ENCODE data around the gene GRB10.
"Not testable (repeated sequence)": the region's sequence is repeated elsewhere in the genome, so short reads cannot be mapped to it uniquely, and the experiment has no call there.

Gene GRB10

DNA sequence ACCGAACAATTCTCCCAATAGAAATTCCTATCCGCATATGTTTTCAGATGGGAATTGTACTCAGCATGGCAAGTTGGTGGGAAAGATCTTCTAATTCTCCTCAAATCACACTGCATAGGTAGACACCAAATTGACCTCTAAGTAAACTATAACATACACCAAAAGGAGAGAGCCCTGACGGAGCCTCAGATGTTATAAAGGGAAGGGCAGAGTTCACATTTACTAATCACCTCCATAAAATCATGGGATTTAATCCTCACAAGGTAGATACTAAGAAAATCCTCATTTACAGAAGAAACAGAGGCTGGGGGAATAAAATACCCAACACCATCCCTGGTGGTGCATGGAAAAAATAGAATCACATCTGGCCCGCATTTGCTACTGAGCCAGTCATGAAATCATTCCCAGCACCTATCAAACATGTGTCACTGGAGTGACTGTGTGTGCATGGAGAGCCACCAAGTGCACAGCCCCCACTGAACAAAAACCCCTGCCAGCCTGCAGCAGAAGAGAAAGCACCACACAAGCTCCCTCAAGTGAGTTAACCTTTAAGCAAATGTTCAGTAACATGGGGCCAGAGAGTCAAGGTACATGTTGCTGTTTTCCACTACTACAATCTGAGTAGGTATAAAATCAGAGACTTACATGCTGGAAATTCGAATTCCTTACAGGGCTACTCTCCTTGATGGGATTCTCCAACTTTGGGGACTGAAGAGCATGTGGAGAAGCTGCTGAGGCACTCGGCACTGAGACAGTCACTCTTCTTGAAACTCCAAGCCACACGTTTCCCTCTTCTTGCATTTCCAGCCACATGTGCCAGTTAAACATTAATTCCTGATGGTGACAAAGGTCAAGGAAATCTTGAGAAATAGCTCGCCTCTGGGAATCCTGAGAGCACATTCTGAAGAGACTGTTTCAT lies 217.8 kb downstream of the GRB10 start, which contains the start of gene DDC:
Gene DDC, minus strand, starts transcription at position 766 of the 919 bp plus-strand sequence. CDS start 21,320 bp downstream, outside the sequence.
- DNase-seq, result no peak

DNA sequence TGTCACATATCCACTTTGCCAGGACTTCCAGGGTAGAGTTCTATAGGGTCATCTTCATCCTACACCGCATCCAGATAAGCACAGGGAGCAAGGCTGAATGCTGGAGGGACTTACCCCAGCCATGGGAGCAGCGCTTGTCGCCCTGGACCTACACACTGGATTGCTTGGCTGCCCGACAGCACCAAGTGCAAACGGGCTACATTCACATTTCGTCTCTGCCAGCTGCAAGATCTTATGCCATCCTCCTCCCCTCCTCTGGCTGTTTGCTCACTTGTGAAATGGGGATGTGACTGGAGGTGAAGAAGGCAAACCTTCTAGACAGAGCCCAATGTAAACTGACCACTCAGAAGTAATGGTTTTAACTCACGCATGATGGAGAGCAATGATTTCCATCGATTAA lies 218.5 kb downstream of the GRB10 start:
- no peak for DNase-seq

GRCh38 chr7:50562136-50562535 lies 220.6 kb downstream of the GRB10 start:
- no peak for DNase-seq

- DNase-seq, result no peak
Measured at GRCh38 chr7:50560865-50561351, 221.8 kb downstream of the GRB10 start.

- no peak for DNase-seq
Measured at GRCh38 chr7:50559881-50560280, 222.8 kb downstream of the GRB10 start.

GRCh38 chr7:50558294-50559053 lies 224.2 kb downstream of the GRB10 start:
- no peak for DNase-seq

DNA sequence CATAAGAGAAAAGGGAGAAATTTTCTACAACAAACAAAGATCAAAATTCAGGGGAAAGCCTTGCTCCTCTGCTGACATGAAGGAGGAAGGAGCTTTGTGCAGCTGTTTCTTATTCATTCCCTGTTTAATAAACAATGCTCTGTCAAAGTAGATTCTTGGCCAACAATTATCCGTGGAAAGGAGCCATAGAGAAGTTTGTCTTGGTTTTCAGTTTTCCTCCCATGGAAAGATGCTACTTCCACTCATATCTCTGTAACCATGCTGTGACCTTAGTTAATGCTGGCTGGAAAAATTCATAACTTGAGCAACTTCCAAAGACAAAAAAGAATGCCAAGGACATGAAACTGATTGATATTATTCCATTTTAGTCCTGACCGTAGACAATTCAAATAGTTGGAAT lies 225.6 kb downstream of the GRB10 start:
- DNase-seq, result no peak

GRCh38 chr7:50556247-50556991 lies 226.3 kb downstream of the GRB10 start:
- DNase-seq, result no peak

DNA sequence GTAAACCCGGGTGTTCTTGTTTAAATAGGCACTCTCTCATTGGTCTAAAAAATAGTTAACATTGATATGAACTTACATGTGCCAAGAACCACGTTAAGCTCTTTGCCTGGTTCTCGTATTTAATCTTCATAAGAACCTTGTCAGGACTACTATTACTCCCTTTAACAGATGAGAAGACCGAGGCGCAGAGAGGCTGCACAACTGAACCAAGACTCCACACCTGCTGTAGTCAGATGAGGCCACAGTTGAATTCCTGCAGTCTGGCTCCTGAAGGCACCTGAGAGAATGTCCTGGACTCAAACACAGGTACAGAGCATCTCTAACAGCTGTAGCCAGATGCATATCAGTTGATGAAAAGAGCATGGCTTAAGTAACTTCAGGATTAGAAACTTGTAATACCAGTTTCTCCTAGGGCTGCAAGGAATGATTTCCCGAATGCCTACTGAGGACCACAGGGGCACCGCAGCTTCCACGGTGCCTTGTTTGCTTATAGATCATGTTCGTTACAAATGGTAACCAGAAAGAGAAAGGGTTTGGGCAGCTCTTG lies 227.0 kb downstream of the GRB10 start:
- no peak for DNase-seq

DNA sequence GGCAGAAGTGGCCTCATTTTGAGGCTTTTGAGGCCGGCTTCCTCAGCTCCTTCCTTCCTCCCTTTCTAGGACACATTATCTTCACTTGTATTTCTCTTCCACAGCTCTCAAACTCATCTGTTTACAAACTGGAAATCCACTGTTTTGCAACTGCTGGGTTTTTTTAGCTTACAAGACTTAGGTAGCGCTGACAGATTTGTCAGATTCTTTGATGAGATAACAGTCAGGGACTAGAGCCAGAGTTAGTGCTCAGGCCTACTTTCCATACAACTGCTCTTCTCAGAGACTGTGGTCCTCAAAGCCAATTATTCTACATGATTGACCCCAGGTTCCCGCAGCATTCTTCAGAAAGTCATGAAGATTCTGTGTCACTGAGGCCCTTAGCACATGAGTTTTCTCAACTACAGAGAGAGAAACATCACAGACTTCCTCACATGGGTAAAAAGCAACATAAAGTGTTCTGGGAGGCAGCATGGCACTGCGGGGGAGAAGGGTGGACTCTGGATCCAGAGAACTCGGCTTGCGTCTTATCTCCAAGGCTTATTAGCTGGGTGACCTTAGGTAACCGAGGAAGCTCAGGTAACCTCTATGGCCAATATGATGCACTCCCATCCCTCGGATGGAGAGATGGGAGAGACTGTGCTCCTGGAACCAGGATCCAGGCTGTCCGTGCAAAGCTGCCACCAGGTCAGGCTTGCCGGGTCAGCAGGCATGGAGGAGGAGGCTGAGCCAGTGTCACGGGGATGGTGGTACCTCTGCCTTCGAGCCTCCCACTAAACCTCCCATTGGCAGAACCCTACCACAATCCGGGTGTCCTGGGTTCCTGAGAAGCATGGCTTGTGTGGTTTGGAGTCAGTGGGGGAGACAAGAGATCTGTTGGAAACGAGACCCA lies 228.0 kb downstream of the GRB10 start:
- DNase-seq, result no peak

- DNase-seq, result no peak
Measured at GRCh38 chr7:50553973-50554372, 228.7 kb downstream of the GRB10 start.

GRCh38 chr7:50552921-50553320 lies 229.8 kb downstream of the GRB10 start:
- no peak for DNase-seq

- no peak for DNase-seq
Measured at GRCh38 chr7:50552139-50552538, 230.6 kb downstream of the GRB10 start.

DNA sequence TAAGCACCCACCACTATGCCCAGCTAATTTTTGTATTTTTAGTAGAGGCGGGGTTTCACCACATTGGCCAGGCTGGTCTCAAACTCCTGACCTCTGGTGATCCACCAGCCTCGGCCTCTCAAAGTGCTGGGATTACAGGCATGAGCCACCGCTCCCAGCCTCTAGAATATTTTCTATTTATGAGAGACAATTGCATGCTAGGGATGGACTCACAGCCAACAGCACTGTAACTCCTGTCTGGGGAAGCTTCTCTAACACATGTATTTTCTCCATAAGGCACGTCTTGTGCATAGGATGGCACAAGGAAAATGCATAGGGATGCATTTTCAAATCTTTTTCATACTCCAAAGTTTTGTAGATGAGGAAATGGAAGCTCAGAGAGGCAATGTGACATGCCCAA lies 237.1 kb downstream of the GRB10 start:
- DNase-seq, result not testable (repeated sequence)

DNA sequence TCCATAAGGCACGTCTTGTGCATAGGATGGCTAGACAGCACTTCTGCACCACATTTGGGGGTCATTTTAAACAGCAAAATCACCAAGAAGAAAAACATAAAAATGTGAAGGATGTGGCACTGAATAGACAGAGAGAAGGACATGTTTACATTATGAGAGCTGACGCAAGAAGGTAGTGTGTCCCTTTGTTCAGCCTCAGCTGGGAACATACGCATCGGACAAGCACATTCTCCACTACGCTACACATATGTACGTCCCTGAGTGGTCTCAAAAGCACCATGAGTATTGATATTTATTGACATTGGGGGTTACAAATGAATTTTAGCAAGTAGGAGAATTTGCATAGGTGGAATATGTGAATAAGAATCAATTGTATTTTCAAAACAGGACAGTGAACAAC lies 237.7 kb downstream of the GRB10 start:
- DNase-seq, result no peak

DNA sequence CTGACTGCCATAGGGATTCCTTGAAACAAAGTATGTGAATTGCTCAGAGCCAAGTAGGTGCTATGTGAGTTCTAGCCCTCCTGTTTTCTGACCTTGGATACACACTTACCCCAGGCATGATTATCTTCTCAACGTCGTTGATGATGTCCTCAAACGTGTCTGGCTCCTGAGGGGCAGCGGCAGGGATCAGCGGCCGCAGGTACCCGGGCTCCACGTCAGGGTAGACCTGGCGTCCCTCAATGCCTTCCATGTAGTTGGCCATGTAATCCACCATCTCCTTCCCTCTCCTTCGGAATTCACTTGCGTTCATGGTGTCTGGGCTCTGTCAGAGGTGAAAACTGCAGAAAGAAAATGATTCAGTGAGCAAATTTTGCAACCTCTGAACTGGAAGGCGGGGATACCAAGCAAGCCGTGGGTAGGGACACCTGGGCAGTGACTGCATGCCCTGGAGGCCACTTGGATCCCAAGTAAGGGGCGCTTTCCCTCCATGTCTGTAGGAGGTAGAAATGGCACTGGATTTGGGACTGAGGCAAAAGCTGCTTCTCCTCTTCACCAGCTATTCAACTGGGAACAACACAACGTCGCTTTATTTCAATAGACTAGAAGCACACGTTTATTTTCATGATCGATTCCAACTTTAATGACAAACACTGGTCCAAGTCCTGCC lies 238.8 kb downstream of the GRB10 start:
- no peak for DNase-seq

- DNase-seq, result no peak
Measured at GRCh38 chr7:50542132-50542531, 240.6 kb downstream of the GRB10 start.

GRCh38 chr7:50540785-50541579 lies 241.7 kb downstream of the GRB10 start:
- no peak for DNase-seq
